ENCODE measurements around the gene ERVV-1.
"Not testable (repeated sequence)": the region's sequence is repeated elsewhere in the genome, so short reads cannot be mapped to it uniquely, and the experiment has no call there.

ERVV-1 gene

DNA sequence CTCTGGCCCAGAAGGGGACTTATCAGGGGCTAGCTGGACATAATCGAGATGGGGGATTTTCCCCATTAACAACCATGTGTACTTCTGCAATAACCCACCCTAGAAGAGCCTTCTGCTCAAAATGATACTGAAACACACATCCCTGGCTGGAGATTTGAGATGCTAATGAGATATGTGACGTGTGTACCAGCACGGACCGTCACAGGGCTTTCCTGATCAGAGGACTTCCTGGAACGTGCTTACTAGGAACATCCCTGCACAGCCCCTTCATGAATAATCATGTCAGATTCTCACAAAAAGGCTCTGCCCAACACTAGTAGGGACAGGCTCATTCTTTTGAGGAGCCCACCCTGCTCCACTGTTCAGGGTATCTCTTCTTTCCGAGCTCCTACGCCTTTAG, 6.5 kb upstream of the ERVV-1 start:
- H3K4me3 ChIP-seq (ENCODE audit: low read length): no peak overlapping the region
- TF ChIP-seq ZNF274 (IDR thresholded peaks at IDR 0.05; ENCODE audit: low read depth, low read length): no peak

DNA sequence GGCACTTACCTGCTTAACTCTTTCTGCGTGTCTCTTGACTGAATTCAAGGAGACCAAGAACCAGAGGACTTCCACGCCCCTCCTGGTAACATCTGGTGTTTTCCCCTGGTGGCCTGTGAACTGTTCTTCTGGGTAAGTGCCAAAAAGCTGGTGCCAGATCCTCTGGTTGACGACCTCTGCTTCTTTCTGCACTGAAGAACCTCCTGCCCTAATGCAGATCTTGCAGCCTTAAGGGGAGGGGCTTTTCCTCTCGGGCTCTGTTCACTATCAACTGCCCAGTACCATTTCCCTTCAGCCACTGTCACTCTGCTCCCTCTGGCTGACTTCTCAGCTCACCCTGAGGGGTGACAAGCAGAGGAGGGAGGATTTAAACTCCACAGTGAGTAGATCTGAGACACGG, 6.1 kb upstream of the ERVV-1 start:
- no peak overlapping the region for H3K4me3 ChIP-seq (ENCODE audit: low read length)
- TF ChIP-seq ZNF274 (IDR thresholded peaks at IDR 0.05; ENCODE audit: low read depth, low read length): no peak

DNA sequence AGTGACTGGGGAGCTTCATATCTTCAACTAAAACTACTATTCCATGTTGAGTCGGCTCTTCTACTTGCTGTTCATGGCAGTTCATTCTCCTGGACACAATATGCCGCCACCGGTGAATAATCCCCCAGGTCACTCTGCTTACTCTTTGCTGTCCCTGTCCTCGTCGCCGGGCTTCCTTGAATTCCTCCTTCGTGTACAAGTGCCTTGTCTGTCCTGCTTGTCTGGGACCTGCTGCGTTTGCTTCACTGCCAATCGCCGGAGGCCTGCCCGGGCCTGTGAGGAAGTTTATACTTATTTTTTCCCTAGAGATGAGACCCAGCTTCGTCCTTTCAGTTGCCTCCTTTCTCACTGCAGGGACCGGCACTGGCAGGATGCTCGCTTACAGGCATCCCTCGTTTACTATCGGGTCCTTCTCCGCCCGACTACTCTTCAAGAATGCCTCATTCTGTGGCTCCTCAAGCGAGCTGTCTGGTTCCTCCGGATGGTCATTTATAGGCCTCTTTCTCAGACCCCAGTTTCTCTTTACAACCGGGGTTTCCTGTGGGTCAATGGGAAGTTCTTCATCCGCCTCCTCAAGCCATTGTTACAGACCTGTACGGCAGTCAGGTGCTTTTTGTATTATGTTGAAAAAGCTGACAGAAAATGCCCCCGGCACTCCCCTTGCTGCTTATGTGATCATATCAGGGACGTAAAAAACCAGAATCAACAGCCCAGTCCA, 5.5 kb upstream of the ERVV-1 start:
- no peak overlapping the region for H3K4me3 ChIP-seq (ENCODE audit: low read length)
- TF ChIP-seq ZNF274 (IDR thresholded peaks at IDR 0.05; ENCODE audit: low read depth, low read length): no peak

DNA sequence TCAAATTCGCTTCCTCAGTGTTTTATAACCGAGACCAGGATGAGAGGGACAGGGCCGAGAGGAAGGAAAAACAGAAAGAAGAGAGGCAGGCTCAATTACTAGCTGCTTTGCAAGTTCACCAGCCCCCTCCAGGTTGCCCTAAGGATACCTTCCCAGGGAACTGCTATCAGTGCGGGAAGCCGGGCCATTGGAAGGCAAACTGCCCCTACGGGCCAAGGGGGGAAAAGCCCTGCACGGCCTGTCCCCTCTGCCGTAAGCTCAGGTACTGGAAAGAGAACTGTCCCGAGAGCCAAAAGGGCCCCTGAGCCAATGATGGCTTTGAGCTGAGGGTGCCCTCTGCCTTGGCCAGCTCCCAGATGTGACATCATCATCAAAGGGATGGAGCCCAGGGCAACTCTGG, 3.2 kb upstream of the ERVV-1 start:
- no peak overlapping the region for H3K4me3 ChIP-seq (ENCODE audit: low read length)
- TF ChIP-seq ZNF274 (IDR thresholded peaks at IDR 0.05; ENCODE audit: low read depth, low read length): no peak

DNA sequence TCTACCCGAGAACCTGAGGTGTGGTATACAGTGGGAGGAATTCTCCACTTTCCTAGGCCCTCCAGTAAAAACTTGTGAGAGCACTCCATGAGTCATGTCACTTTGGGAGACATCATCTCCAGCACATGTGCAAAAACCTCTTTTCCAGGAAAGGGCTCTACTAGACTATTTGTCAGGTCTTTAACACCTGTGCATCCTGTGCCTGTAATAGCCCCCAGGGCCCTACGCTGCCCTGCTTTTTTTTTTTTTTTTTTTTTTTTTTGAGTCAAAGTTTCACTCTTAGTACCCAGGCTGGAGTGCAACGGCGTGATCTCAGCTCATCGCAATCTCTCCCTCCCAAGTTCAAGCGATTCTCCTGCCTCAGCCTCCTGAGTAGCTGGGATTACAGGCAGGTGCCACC, 1.7 kb upstream of the ERVV-1 start:
- no peak for TF ChIP-seq ZNF274 (IDR thresholded peaks at IDR 0.05; ENCODE audit: low read depth, low read length)
- H3K4me3 ChIP-seq (ENCODE audit: low read length): no peak overlapping the region

DNA sequence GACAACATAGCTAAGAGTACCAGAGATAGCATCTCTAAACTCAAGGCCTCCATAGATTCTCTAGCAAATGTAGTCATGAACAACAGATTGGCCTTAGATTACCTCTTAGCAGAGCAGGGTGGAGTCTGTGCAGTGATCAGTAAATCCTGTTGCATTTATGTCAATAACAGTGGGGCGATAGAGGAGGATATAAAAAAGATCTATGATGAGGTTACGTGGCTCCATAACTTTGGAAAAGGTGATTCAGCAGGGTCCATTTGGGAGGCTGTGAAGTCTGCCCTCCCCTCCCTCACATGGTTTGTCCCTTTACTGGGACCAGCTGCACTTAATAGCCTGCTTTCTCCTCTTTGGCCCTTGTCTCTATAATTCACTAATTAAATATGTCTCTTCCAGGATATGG, 1.4 kb downstream of the ERVV-1 start:
- TF ChIP-seq ZNF274 (IDR thresholded peaks at IDR 0.05; ENCODE audit: low read depth, low read length): no peak
- no peak overlapping the region for H3K4me3 ChIP-seq (ENCODE audit: low read length)

DNA sequence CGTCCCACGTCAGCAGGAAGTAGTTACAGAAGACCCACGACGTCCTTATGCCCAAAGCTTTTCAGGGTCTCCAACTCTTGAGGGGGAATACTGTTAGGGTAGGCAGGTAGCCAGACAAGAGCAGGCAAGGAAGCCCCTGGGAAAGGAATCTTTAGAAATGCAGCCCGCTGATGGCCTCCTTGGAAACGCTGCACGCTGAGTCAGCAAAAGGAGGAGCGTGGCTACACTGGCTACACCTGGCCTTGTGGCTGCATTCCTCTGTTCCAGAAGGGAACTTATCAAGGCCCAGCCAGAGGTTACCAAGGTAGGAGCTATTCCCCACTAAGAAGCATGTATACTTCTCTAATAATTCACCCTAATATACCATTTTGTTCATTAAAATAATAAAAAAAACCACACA, 2.0 kb downstream of the ERVV-1 start:
- TF ChIP-seq ZNF274 (IDR thresholded peaks at IDR 0.05; ENCODE audit: low read depth, low read length): no peak
- H3K4me3 ChIP-seq (ENCODE audit: low read length): no peak overlapping the region

DNA sequence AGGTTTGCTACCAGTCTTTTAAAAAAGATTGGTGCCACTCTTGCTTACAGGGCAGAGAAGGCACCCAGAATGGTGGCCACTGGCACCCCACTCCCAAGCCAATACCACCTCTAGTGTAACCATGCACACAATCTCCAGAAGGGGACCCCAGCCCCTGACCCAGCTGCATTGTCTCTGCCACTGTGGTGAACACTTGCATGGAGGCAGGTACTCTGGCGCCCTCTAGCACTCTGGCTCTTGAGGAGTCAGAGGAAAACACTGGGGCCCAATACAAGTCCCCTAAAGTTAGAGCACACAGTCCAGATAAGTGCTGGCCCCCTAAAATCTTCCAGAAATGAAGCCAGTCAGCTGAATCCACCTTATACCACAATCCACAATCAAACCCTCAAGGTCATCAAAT, 6.0 kb downstream of the ERVV-1 start:
- no peak for TF ChIP-seq ZNF274 (IDR thresholded peaks at IDR 0.05; ENCODE audit: low read depth, low read length)
- H3K4me3 ChIP-seq (ENCODE audit: low read length): no peak overlapping the region

DNA sequence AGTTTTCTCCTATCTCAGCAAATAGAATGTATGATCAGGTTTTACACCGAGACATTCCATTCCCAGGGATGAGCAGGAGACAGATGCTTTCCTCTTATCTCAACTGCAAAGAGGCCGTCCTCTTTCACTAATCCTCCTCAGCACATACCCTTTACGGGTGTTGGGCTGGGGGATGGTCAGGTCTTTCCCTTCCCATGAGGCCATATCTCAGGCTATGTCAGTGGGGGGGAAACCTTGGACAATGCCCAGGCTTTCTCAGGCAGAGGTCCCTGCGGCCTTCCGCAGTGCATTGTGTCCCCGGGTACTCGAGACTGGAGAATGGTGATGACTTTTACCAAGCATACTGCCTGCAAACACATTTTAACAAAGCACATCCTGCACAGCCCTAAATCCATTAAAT, 14.6 kb downstream of the ERVV-1 start:
- H3K4me3 ChIP-seq (ENCODE audit: low read length): not testable (repeated sequence)

DNA sequence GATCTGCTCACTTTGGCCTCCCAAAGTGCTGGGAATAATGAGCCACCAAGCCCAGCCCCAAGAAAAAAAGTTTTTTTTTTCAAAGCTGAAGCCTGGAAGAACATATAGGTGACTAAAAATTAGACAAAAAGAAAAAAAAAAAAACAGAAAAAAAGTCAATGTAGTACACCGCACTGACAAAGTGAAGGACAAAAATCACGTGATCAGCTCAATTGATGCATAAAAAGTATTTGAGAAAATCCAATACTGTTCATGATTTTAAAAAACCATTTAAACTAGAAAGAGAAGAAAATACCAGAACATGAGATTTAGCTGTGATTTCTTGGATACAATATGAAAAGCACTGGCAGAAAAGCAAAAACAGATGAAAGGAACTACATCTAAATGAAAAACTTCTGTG, 20.3 kb downstream of the ERVV-1 start:
- no peak for TF ChIP-seq ZNF274 (IDR thresholded peaks at IDR 0.05; ENCODE audit: low read depth, low read length)
- no peak overlapping the region for H3K4me3 ChIP-seq (ENCODE audit: low read length)

DNA sequence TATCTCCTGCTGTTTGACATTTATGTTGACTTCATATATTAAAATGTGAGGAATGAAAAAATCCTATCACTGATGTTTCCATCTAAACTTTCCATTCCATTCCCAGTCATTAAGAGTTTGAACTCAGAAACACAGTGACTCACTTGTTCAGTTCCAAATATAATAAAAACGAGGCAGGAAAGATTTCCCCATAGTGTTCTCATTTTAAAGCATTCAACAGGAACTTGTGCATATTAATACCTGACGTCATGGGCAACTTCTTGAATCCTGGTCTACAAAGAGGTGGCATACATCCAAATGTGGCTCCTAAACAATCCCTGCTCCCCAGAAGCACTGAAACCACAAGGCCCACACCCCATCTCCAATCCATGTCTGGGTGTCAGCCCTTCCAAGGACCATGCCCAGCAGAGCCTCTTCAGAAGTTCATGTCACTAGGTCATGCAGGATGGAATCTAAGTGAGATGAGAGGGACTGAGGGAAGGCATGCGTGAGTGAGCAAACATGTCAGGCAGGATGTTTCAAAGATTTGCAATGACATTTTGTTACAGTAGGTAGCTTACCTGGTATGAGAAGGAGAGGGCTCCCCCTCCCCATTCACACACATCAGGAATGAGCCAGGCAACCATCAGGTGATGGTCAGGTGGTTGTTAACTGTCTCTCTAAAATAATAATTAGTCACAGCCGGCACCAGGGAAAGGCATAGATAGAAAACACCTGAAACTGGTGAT, 21.4 kb downstream of the ERVV-1 start:
- H3K4me3 ChIP-seq (ENCODE audit: low read length): no peak overlapping the region
- TF ChIP-seq ZNF274 (IDR thresholded peaks at IDR 0.05; ENCODE audit: low read depth, low read length): no peak

DNA sequence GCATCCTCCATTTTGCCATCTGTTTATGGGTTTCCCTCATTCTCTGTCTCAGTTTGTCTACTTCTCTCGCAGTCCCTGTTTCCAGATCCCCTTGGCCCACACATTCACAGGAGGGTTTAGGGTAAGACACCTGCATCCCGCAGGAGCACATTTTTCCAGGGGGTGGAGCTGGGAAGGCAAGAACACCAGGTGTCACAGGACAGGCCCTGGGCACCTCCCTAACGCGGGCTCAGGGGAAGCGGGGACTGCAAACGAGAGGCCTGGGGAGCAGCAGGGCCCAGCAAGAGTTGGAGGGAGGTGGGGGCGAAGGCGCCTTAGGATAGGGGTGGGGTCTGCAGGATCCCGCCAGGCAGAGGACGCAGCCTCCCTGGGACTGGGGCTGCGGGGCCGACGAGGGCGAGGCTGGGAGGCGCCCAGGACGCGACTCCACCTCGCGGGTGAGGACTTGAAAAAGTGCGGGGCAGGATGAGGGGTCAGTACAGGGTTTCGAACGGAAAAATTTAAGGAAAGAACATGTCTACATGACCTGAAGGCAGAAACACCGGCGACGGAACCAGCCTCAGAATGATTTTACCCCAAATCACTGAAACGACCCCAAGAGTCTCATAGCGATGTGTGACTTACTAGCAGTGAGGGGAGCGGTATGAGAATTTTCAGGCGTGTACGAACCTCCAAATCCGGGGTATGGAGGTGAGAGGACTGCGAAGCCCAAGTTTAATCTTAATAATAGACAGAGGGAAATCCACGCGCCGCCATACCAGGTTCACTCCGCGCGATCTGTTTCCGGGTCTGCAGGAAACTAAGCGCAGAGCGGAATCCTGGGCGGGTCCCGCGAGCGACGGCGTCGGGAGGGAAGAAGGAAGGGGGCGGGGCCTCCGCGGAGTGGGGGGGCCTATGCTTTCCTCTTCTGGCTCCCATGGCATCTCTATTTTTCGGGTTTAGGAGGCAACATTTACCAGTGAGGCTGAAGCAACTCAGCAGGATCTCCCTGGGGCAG, 23.7 kb downstream of the ERVV-1 start:
- H3K4me3 ChIP-seq (ENCODE audit: low read length): no peak overlapping the region
- TF ChIP-seq ZNF274 (IDR thresholded peaks at IDR 0.05; ENCODE audit: low read depth, low read length): no peak

DNA sequence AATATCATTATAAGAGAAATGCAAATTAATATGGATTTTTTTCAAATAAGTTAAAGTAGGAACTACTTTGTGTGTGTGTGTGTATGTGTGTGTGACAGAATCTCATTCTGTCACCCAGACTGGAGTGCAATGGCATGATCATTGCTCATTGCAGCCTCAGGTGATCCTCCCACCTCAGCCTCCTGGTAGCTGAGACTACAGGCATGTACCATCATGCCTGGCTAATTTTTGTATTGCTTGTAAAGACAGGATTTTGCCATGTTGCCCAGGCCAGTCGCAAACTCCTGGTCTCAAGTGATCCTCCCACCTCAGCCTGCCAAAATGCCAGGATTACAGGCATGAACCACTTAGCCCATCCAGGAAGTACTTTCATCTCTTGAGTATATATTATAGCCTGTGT, 27.6 kb downstream of the ERVV-1 start:
- H3K4me3 ChIP-seq (ENCODE audit: low read length): no peak overlapping the region
- TF ChIP-seq ZNF274 (IDR thresholded peaks at IDR 0.05; ENCODE audit: low read depth, low read length): no peak

DNA sequence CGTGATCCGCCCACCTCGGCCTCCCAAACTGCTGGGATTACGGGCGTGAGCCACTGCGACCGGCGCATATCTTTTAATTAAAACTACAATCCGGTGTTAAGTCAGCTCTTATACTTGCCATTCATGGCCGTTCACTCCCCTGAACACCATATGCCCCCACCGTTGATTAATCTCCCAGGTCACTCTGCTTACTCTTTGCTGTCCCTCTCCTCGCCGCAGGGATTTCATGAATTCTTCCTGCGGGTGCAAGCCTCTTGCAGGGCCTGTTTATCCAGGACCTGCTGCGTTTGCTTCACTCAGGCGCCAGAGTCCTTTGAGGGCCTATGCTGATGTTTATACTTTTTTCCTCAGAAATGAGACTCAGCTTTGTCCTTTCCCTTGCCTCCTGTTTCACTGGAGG, 31.8 kb downstream of the ERVV-1 start:
- no peak for TF ChIP-seq ZNF274 (IDR thresholded peaks at IDR 0.05; ENCODE audit: low read depth, low read length)

More for the DNA sequence above, 31.8 kb downstream of the ERVV-1 start:
- no peak overlapping the region for H3K4me3 ChIP-seq (ENCODE audit: low read length)
